HG03196 (cell line): ENCODE data around the gene CMIP.

Experiments used
- ATAC-seq: cut with Tn5 transposase; IDR thresholded peaks from one replicate; pipeline ENCODE4 v1.9.1; 2021; ENCODE audit not compliant: unreplicated experiment

The CMIP gene

GRCh38 chr16:81695321-81696165, 250.9 kb downstream of the CMIP start:
- no peak for ATAC-seq

- no peak for ATAC-seq
These were observed 251.8 kb downstream of the CMIP start for GRCh38 chr16:81696166-81696960.

- no peak for ATAC-seq
These were observed 252.5 kb downstream of the CMIP start for GRCh38 chr16:81696961-81697615.

GRCh38 chr16:81697616-81698309, 253.2 kb downstream of the CMIP start:
- no peak for ATAC-seq

GRCh38 chr16:81698310-81698641, 253.7 kb downstream of the CMIP start:
- ATAC-seq: no peak

GRCh38 chr16:81699596-81699995, 255.0 kb downstream of the CMIP start:
- ATAC-seq: no peak

- no peak for ATAC-seq
These were observed 255.6 kb downstream of the CMIP start for GRCh38 chr16:81700071-81700779.

- ATAC-seq: no peak
These were observed 256.2 kb downstream of the CMIP start for GRCh38 chr16:81700780-81701165.

GRCh38 chr16:81701296-81701970, 256.8 kb downstream of the CMIP start:
- no peak for ATAC-seq

- no peak for ATAC-seq
These were observed 257.9 kb downstream of the CMIP start for GRCh38 chr16:81702506-81702905.

- no peak for ATAC-seq
These were observed 258.9 kb downstream of the CMIP start for GRCh38 chr16:81703177-81704155.

GRCh38 chr16:81705261-81705660, 260.7 kb downstream of the CMIP start:
- ATAC-seq: no peak

GRCh38 chr16:81706327-81707295, 262.0 kb downstream of the CMIP start:
- no peak for ATAC-seq

- no peak for ATAC-seq
These were observed 263.0 kb downstream of the CMIP start for GRCh38 chr16:81707411-81708265.

GRCh38 chr16:81708266-81709015, 263.8 kb downstream of the CMIP start:
- no peak for ATAC-seq
